Small intestine (tissue), 7 donors: ENCODE measurements around the gene DDX4. TPM values are rescaled to one million over a fixed set of nuclear protein-coding genes. Genes with fewer than 3 reads are reported as not detected.
A peak's percentile ranks its signal among the peaks of the same experiment; 100 is the strongest.
"Not testable (repeated sequence)": the region's sequence is repeated elsewhere in the genome, so short reads cannot be mapped to it uniquely, and the experiment has no call there.

ENCODE experiments used
- DNase-seq, 2 donors: peaks; one replicate each; pipeline versions ENCODE4 v3.0.0 to v3.0.0-alpha.2; 2013
- FAIRE-seq: peaks from 2 replicates; lab custom pipeline; 2012; peaks lifted over from hg19 to GRCh38; lab: Jason Lieb, UNC
- H3K27ac ChIP-seq, 3 donors: one replicate each; pipeline ENCODE4 v1.5.1; 2013; ENCODE audit warnings: low read length in 2 of 3, mild to moderate bottlenecking in 2 of 3, control low read depth in 1 of 3, inconsistent platforms in 1 of 3, low read depth in 1 of 3, moderate library complexity in 1 of 3
- H3K27me3 ChIP-seq, 3 donors: one replicate each; pipeline ENCODE4 v1.6.1; 2013; ENCODE audit warnings: low read length in 3 of 3, inconsistent platforms in 1 of 3; ENCODE audit not compliant: control insufficient read depth in 3 of 3, insufficient read depth in 3 of 3
- H3K36me3 ChIP-seq, 3 donors: one replicate each; pipeline ENCODE4 v1.6.1; 2013; ENCODE audit warnings: low read length in 3 of 3, inconsistent platforms in 1 of 3, low read depth in 1 of 3, mild to moderate bottlenecking in 1 of 3, moderate library complexity in 1 of 3; ENCODE audit not compliant: control insufficient read depth in 3 of 3, insufficient read depth in 2 of 3
- H3K4me1 ChIP-seq, 3 donors: one replicate each; pipeline ENCODE4 v1.6.1; 2013; ENCODE audit warnings: low read length in 2 of 3, inconsistent platforms in 1 of 3, low read depth in 1 of 3, mild to moderate bottlenecking in 1 of 3, moderate library complexity in 1 of 3; ENCODE audit not compliant: control insufficient read depth in 3 of 3, insufficient read depth in 2 of 3
- H3K4me3 ChIP-seq, 3 donors: one replicate each; pipeline ENCODE4 v1.5.1; 2013; ENCODE audit warnings: low read length in 3 of 3, control low read depth in 1 of 3, inconsistent platforms in 1 of 3, low read depth in 1 of 3, mild to moderate bottlenecking in 1 of 3, moderate library complexity in 1 of 3
- H3K9me3 ChIP-seq, 2 donors: one replicate each; pipeline ENCODE4 v1.6.1; 2013; ENCODE audit warnings: low read depth in 1 of 2, low read length in 1 of 2; ENCODE audit not compliant: control insufficient read depth in 2 of 2, insufficient read depth in 1 of 2
- WGBS, 3 donors: extraction: QIAGEN DNeasy Blood & Tissue Kit; methylation state at CpG; one replicate each; pipeline ENCODE4 v1.1.7; 2013; 5-methylcytosine and 5-hydroxymethylcytosine counted together
- polyA plus RNA-seq, 4 donors: library from polyadenylated mRNA; stranded (reverse) in 3 of 4; unstranded in 1 of 4; fragments of 200-250 nt in 3 of 4; fragments of 120-200 nt in 1 of 4; gene quantifications; one replicate each; pipeline versions ENCODE4 v1.2.1 to v1.2.3, GENCODE V29; 2013
- donor health status: healthy with polysubstance abuse.
- donor health status: control.
- donor health status: control.
- donor health status: Bipolar disorder and iron deficiency.
- donor health status: healthy.

Gene DDX4
- polyA plus RNA-seq, 4 donors: 0.01 TPM; not detected in 3

DNA sequence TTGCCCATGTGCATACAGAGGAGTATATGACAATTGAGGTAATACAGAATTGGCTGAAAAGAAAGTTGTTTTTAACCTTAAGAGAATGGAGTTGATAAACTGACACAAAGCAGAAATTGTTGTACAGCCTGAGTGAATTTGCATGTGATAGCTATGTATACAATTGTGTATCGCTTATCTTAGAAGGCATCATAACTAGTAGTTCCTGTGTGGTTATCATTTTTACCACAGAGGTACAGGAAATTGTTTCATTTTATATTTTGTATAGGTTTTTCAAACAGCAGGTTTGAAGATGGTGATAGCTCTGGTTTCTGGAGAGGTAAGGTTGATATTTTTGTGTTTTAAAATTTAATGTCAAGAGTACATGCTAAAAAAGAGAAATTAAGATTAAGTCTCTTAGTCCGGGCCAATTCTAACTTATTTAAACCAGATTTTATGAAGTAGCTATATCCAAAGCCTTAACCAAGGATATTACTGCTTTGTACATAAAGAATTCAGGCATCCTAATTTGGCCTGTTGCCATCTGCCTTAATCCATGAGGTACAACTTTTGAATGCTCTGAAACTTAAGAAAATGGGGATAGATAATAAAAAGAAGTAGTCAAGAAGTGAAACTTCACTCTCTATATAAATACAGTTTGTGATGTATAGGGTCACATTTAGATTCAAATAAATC lies 26.0 kb downstream of the DDX4 start:
- DNase-seq (peak in 1 of 2 donors; percentile 19), FAIRE-seq (no peak)
- H3K4me1 ChIP-seq: no peaks in the 10 kb centered on the region
- peaks cover 0 to under 1% (median 0%) of the 10 kb centered on the region in 3 donors for H3K27me3 ChIP-seq
- no peaks in the 10 kb centered on the region for H3K9me3 ChIP-seq
- 71 to 74% (median 72%) methylated on average over 2 of the region's 2 CpGs for WGBS, 3 donors
- H3K27ac ChIP-seq: no peak overlapping the region
- H3K36me3 ChIP-seq: no peaks in the 10 kb centered on the region
- H3K4me3 ChIP-seq: no peak overlapping the region

DNA sequence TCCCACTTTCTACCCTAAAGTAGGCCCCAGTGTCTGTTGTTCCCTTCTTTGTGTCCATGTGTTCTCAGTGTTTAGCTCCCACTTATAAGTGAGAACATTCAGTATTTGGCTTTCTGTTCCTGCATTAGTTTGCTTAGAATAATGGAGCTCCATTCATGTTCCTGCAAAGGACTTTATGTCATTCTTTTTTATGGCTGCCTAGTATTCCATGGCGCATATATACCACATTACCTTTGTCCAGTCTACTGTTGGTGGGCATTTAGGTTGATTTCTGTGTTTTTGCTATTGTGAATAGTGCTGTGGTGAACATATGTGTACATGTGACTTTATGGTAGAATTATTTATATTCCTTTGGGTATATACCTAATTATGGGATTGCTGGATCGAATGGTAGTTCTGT lies 30.4 kb downstream of the DDX4 start:
- Histone ChIP-seq H3K36me3 (no peaks in the 10 kb centered on the region), H3K27ac (no peak overlapping the region), H3K4me3 (no peak overlapping the region), H3K27me3 (no peaks in the 10 kb centered on the region), H3K9me3 (no peaks in the 10 kb centered on the region), H3K4me1 (no peaks in the 10 kb centered on the region)
- no peak for FAIRE-seq
- 93 to 98% (median 94%) methylated on average over 2 of the region's 2 CpGs for WGBS, 3 donors
- no peak for DNase-seq

DNA sequence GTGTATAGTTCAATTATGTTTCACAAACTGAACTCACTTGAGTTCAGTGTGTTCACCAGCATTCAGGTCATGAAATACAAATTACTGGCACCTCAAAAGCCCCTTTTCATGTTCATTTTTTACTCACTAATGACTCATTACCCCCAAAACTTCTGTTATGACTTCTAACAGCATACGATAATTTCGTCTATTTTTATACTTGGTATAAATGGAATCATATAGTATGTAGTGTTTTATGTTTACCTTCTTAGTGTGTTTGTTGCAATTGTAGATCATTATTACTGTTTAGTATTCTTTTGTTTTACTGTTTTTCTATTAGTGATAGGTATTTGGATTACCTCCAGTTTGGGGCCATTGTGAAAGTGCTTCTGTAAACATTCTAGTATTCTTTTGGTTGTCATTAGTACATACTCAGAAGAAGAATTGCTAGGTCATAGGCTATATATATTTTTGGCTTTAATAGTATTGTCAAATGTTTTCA lies 33.4 kb downstream of the DDX4 start:
- Histone ChIP-seq H3K4me1 (no peaks in the 10 kb centered on the region), H3K4me3 (no peak overlapping the region), H3K27ac (no peak overlapping the region), H3K36me3 (no peaks in the 10 kb centered on the region), H3K27me3 (no peaks in the 10 kb centered on the region), H3K9me3 (no peaks in the 10 kb centered on the region)
- no peak for FAIRE-seq
- no peak for DNase-seq
- 63 to 85% (median 70%) methylated on average over 2 of the region's 2 CpGs for WGBS, 3 donors

DNA sequence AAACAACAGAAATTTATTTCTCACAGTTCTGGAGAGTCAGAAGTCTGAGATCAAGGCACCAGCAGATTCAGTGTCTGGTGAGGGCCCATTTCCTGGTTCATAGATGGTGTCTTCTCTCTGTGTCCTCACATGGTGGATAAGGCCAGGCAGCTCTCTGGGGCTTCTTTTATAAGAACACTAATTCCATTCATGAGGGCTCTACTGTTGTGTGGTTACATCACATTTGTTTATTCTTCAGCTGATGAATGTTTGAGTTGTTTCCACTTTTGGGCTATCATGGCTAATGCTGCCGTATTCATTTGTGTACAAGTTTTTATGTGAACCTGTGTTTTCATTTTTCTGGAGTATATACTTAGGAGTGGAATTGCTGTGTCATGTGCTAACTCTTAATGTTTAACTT lies 35.2 kb downstream of the DDX4 start:
- no peak overlapping the region for H3K4me3 ChIP-seq
- no peaks in the 10 kb centered on the region for H3K27me3 ChIP-seq
- FAIRE-seq (no peak), DNase-seq (no peak)
- H3K27ac ChIP-seq: no peak overlapping the region
- no peaks in the 10 kb centered on the region for H3K4me1 ChIP-seq
- H3K36me3 ChIP-seq: no peaks in the 10 kb centered on the region
- no peaks in the 10 kb centered on the region for H3K9me3 ChIP-seq
- 78 to 97% (median 91%) methylated on average over 1 of the region's 1 CpG for WGBS, 3 donors

DNA sequence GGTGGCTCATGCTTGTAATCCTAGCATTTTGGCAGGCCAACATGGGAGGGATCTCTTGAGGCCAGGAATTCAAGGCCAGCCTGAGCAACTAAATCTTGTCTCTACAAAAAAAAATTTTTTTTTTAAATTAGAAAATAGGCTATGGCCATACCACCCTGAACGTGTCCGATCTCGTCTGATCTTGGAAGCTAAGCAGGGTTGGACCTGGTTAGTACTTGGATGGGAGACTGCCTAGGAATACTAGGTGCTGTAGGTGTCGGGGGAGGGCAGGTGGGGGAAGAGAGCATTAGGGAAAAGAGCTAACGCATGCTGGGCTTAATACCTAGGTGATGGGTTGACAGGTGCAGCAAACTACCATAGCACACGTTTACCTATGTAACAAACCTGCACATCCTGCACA lies 39.5 kb downstream of the DDX4 start:
- Histone ChIP-seq H3K4me1 (no peaks in the 10 kb centered on the region), H3K27ac (no peak overlapping the region), H3K36me3 (no peaks in the 10 kb centered on the region), H3K9me3 (no peaks in the 10 kb centered on the region), H3K27me3 (no peaks in the 10 kb centered on the region), H3K4me3 (no peak overlapping the region)
- WGBS, 3 donors: 85 to 89% (median 85%) methylated on average over 6 of the region's 6 CpGs
- DNase-seq (no peak), FAIRE-seq (no peak)

DNA sequence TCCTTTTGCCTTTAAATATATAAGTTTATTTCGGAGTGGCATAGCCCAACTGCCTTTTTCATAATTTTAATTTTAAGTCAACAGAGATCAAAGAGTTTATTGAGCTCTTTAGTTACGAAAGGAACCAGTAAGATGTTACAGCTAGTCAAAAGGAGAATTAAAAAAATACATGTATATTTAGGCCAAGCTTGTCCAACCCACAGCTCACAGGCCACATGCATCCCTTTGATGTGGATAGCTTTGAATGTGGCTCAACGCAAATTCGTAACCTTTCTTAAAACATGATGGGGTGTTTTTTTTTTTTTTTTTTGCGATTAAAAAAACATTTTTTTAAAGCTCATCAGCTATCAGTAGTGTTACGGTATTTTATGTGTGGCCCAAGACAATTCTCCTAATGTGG lies 63.1 kb downstream of the DDX4 start:
- H3K27me3 ChIP-seq: no peaks in the 10 kb centered on the region
- FAIRE-seq (no peak), DNase-seq (no peak)
- no peaks in the 10 kb centered on the region for H3K36me3 ChIP-seq
- H3K4me1 ChIP-seq: no peaks in the 10 kb centered on the region
- no peak overlapping the region for H3K27ac ChIP-seq
- WGBS, 3 donors: 84 to 87% (median 87%) methylated on average over 6 of the region's 6 CpGs
- H3K9me3 ChIP-seq: no peaks in the 10 kb centered on the region
- no peak overlapping the region for H3K4me3 ChIP-seq

DNA sequence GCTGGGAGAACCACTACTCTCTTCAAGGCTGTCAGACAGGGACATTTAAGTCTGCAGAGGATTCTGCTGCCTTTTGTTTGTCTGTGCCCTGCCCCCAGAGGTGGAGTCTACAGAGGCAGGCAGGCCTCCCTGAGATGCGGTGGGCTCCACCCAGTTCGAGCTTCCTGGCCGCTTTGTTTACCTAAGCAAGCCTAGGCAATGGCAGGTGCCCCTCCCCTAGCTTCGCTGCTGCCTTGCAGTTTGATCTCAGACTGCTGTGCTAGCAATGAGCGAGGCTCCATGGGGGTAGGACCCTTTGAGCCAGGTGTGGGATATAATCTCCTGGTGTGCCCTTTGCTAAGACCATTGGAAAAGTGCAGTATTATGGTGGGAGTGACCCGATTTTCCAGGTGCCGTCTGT lies 71.0 kb downstream of the DDX4 start:
- H3K4me1 ChIP-seq, H3K27me3 ChIP-seq, H3K4me3 ChIP-seq, H3K36me3 ChIP-seq, H3K9me3 ChIP-seq, FAIRE-seq, DNase-seq, H3K27ac ChIP-seq: not testable (repeated sequence)
- 72 to 82% (median 75%) methylated on average over 7 of the region's 7 CpGs for WGBS, 3 donors

DNA sequence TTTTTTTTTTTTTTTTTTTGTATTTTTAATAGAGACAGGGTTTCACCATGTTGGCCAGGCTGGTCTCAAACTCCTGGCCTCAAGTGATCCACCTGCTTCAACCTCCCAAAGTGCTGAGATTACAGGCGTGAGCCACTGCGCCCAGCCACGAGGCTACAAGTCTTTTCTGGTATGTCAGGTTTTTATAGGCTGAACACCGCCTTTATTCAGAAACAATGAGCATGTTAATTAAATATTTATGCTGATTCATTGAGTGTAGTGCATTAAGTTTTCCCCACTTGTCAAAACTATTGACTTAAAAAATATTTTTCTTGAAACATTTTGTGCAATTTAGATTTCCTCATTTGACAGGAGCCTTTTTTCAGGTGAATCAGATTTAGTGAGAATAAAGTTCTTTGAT lies 78.1 kb downstream of the DDX4 start:
- H3K36me3 ChIP-seq, H3K27ac ChIP-seq, H3K27me3 ChIP-seq, H3K4me3 ChIP-seq, FAIRE-seq, H3K9me3 ChIP-seq, H3K4me1 ChIP-seq, DNase-seq: not testable (repeated sequence)
- WGBS, 3 donors: 68 to 76% (median 71%) methylated on average over 4 of the region's 4 CpGs

DNA sequence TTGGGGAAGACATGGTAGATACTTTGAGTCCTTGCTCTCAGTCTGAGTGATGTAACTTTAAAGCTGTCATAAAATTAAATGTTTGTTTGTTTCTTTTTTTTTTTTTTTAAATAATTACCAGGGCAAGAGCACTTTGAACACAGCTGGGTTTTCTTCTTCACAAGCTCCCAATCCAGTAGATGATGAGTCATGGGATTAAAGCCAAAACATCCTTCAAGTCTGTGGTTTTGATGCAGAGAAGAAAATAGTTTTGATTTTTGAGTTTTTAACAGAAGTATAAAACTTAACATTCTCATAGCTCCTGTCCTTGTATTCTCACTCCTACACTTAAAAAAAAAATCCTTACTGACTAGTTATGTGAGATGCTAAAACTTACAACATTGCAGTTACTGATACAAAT lies 78.5 kb downstream of the DDX4 start:
- no peaks in the 10 kb centered on the region for H3K9me3 ChIP-seq
- FAIRE-seq: no peak

More for the DNA sequence above, 78.5 kb downstream of the DDX4 start:
- Histone ChIP-seq H3K27me3 (peaks cover 0 to 12% (median 0%) of the 10 kb centered on the region in 3 donors), H3K4me3 (no peak overlapping the region), H3K36me3 (no peaks in the 10 kb centered on the region), H3K27ac (no peak overlapping the region), H3K4me1 (no peaks in the 10 kb centered on the region)
- no peak for DNase-seq
